GM19468 (cell line): ENCODE measurements around the gene SLC25A39.
"Not testable (repeated sequence)": the region's sequence is repeated elsewhere in the genome, so short reads cannot be mapped to it uniquely, and the experiment has no call there.

ENCODE experiments used
- ATAC-seq: cut with Tn5 transposase; IDR thresholded peaks from one replicate; pipeline ENCODE4 v1.9.1; 2021; ENCODE audit warnings: mild to moderate bottlenecking, moderate library complexity, moderate number of reproducible peaks; ENCODE audit not compliant: unreplicated experiment; ENCODE audit errors: extremely low read depth

Gene SLC25A39

DNA sequence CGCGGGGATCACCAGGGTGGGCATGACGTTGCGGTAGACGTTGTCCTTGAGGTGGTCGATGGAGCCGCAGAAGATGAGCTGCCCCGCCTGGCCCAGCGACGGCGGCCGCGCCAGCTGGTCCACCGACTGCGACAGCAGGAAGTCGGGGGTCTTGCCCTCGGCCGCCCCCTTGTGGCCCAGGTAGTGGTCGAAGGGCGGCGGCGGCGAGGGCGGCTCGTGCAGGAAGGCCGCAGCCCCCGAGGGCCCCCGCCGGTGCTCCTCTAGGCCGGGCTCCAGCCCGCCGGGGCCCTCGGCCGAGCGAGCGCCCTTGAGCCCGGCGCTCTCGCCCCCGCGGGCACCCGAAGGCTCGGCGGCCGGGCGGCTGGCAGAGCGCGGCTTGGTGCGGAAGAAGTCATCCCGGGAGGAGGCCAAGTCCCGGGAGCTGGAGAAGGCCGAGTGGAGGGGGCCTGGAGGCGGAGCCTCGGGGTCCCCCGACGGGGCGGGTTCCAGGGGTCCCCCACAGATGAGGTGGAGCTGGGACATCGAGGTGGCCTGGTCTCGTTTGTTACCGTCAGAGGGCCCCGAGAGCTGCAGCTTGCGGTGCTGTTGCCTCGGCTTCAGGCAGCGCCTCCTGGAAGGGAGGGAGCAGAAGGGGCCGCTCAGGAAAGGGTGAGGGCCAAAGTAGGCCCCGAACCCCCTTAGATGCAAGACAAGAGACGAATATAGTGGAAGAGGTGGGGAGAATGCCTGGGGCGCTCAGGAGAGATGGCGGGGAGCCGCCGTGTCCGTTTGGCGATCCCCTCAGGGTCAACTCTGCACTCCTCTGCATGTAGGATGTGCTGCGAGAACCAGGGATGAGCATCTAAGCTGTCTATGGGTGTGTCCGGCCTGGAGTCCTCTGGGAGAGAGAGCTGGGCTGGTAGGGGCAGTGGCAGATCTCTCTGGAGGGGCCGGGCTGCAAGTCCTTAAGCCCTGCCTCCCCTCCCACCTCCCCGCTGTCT lies 30.2 kb upstream of the SLC25A39 start:
- no peak for ATAC-seq

DNA sequence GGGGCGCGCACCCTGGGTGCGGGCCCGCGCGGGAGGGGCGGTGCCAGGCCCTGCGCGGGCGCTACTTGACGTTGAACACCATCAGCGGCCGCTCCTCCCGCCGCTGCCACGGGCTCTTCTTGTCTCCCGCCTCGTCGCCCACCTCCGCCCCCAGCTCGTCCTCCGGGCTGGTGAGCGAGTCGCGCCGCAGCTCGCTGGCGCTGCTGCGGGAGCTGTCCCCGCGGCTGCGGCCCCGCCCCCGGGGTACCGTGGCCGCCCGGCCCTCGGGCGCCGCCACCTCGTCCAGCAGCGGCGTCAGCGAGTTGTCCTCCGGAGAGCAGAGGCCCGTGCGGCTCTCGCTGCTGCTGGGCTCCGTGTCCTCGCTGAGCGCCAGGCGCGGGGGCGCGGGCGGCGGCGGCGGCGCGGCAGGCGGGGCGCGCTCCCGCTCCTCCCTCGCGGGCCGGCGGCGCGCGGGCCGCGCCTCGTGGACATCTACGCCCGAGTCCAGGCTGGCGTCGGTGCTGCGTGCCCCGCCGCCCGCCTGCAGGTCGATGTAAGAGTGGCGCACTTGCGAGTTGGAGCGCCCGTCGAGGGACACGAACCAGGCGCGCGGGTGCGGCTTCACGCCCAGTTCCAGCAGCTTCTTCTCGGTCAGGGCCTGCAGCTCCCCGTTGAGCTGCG lies 29.2 kb upstream of the SLC25A39 start:
- no peak for ATAC-seq

GRCh38 chr17:44352828-44353671 lies 28.4 kb upstream of the SLC25A39 start:
- no peak for ATAC-seq

DNA sequence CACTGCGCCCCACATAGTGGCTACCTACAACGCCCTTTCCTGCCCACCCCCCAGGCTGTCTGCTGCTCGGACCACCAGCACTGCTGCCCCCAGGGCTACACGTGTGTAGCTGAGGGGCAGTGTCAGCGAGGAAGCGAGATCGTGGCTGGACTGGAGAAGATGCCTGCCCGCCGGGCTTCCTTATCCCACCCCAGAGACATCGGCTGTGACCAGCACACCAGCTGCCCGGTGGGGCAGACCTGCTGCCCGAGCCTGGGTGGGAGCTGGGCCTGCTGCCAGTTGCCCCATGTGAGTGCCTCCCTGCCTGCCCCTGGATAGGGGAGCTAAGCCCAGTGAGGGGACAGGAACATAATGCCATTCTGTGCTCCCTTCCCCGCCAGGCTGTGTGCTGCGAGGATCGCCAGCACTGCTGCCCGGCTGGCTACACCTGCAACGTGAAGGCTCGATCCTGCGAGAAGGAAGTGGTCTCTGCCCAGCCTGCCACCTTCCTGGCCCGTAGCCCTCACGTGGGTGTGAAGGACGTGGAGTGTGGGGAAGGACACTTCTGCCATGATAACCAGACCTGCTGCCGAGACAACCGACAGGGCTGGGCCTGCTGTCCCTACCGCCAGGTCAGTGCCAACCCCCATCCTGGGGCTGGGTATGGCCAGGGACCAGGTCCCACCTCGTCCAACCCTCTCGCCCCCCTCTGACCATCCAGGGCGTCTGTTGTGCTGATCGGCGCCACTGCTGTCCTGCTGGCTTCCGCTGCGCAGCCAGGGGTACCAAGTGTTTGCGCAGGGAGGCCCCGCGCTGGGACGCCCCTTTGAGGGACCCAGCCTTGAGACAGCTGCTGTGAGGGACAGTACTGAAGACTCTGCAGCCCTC lies 27.6 kb upstream of the SLC25A39 start:
- ATAC-seq = no peak

DNA sequence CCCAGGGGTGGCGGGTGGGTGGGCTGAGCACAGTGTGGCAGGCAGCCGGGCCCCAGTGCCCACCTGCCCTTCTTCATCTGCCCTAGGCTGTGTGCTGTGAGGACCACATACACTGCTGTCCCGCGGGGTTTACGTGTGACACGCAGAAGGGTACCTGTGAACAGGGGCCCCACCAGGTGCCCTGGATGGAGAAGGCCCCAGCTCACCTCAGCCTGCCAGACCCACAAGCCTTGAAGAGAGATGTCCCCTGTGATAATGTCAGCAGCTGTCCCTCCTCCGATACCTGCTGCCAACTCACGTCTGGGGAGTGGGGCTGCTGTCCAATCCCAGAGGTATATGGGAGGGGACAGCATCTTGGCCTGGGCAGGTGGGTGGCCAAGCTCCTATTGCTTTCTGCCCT lies 26.8 kb upstream of the SLC25A39 start:
- ATAC-seq = no peak

DNA sequence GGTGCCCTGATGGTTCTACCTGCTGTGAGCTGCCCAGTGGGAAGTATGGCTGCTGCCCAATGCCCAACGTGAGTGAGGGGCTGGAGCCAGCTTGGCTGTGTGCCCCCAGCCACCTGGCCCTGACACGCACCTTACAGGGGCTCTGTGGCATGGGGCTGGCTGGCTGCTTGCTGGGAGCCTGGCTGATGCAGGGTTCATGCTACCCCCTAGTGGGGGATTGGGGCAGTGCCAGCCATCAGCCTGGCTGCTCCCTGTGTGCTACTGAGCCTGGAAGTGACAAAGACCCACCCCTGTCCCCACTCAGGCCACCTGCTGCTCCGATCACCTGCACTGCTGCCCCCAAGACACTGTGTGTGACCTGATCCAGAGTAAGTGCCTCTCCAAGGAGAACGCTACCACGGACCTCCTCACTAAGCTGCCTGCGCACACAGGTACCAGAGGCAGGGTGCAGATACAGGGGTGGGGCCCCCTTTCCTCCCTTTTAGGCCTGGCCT lies 26.2 kb upstream of the SLC25A39 start:
- ATAC-seq = no peak

DNA sequence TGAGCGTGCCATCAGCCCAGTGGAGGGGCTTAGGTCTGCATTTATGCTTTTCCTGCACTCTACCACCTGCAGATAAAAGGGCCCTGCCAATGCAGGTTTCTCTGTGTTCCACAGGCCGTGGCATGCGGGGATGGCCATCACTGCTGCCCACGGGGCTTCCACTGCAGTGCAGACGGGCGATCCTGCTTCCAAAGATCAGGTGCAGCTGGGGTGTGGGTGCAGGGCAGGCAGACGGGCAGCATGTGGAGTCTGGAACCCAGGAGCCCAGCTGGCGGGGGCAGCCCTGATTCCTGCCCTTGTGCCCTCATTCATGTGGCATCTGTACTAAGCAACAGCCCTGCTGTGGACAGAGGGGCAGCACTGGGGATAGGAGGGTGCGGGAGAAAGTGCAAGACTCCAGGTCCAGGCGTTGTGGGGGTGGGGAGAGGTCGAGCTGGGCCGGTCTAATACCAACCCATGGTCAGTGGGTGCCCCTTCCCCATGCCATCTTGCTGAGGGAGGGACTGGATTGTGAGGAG lies 25.0 kb upstream of the SLC25A39 start:
- no peak for ATAC-seq

GRCh38 chr17:44348988-44349364 lies 24.4 kb upstream of the SLC25A39 start:
- ATAC-seq = no peak

DNA sequence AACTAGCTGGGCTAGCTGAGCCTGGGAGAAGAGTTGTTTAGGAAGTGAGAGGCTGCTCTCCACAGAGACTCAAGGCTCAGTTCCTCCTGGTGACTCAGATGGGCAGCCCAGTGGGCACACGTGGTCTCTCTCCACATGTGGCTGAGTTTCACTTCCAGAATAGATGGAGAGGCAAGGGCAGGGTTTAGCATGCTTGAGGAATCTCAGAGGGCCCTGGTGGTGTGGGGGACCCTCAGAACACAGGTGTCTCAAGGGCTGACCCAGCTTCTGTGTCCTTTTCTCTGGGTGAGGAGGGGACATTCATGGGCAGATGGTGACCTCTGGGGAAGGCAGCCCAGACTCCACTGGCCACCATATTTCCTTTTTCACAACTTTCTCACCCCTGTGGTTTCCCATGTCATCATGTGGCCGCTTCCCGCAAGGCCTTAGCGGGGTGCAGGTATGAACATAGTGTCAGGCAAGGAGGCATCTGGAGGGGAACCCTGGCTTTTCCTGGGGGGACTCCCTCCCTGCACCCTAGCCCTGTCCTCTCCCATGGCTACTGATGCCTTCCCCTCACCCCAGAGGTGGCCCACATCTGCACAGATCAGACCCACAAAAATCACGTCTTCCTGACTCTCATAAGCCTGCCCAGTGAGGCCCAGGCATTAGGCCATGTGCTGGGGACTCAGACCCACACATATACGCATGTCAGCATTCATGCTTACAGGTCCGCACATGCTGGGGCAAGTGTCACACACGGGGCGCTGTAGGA lies 23.8 kb upstream of the SLC25A39 start:
- ATAC-seq = no peak

DNA sequence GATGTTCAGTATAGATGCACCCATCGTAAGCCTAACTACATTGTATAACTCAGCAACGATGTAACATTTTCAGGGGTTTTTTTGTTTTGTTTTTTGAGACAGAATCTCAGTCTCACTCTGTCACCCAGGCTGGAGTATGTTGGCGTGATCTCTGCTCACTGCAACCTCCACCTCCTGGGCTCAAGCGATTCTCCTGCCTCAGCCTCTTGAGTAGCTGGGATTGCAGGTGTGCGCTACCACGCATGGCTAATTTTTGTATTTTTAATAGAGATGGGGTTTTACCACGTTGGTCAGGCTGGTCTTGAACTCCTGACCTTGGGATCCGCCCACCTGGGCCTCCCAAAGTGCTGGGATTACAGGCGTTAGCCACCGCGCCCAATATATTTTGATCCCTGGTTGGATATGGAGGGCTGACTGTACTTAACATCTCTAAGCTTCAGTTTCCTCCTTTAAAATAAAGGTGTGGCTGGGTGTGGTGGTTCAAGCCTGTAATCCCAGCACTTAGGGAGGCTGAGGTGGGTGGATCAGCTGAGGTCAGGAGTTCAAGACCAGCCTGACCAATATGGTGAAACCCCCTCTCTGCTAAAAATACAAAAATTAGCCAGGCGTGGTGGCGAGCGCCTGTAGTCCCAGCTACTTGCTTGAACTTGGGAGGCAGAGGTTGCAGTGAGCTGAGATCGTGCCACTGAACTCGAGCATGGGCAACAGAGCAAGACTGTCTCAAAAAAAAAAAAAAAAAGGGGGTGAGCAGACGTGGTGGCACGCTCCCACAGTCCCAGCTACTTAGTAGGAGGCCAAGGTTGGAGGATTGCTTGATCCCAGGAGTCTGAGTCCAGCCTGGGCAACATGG lies 22.8 kb upstream of the SLC25A39 start:
- ATAC-seq = not testable (repeated sequence)

GRCh38 chr17:44346064-44346844 lies 21.6 kb upstream of the SLC25A39 start:
- no peak for ATAC-seq

- ATAC-seq = no peak
Observed at GRCh38 chr17:44345454-44346026, 20.9 kb upstream of the SLC25A39 start.

- peak; percentile 21 for ATAC-seq
Observed at GRCh38 chr17:44344939-44345453, 20.4 kb upstream of the SLC25A39 start, which contains the start of gene GRN. GRN (plus strand) TSS chr17:44345302; CDS start chr17:44349165, 3,863 bp downstream.

- no peak for ATAC-seq
Observed at GRCh38 chr17:44343510-44344209, 19.0 kb upstream of the SLC25A39 start.

GRCh38 chr17:44340553-44340952 lies 15.9 kb upstream of the SLC25A39 start:
- not testable (repeated sequence) for ATAC-seq

- no peak for ATAC-seq
Observed at GRCh38 chr17:44338702-44339101, 14.1 kb upstream of the SLC25A39 start.
